Mucosa of rectum (tissue), 2 donors: ENCODE measurements around the gene ORC1.

Experiments used
- H3K27ac ChIP-seq, 2 donors: one replicate each; pipeline ENCODE4 v1.7.0; 2013; ENCODE audit warnings: inconsistent platforms in 2 of 2, low read depth in 2 of 2, low read length in 2 of 2
- H3K27me3 ChIP-seq, 2 donors: one replicate each; pipeline ENCODE4 v1.7.0; 2013; ENCODE audit warnings: low read length in 2 of 2; ENCODE audit not compliant: control insufficient read depth in 2 of 2, insufficient read depth in 2 of 2
- H3K36me3 ChIP-seq, 2 donors: one replicate each; pipeline ENCODE4 v1.7.0; 2013; ENCODE audit warnings: low read length in 2 of 2; ENCODE audit not compliant: control insufficient read depth in 2 of 2, insufficient read depth in 2 of 2
- H3K4me1 ChIP-seq, 2 donors: one replicate each; pipeline ENCODE4 v1.7.0; 2013; ENCODE audit warnings: low read length in 2 of 2, mild to moderate bottlenecking in 1 of 2; ENCODE audit not compliant: control insufficient read depth in 2 of 2, insufficient read depth in 2 of 2
- H3K4me3 ChIP-seq, 2 donors: one replicate each; pipeline ENCODE4 v1.7.0; 2013; ENCODE audit warnings: low read length in 2 of 2
- H3K9ac ChIP-seq, 2 donors: one replicate each; pipeline ENCODE4 v1.7.0; 2013; ENCODE audit warnings: low read length in 2 of 2, low read depth in 1 of 2, mild to moderate bottlenecking in 1 of 2
- H3K9me3 ChIP-seq, 2 donors: one replicate each; pipeline ENCODE4 v1.7.0; 2013; ENCODE audit warnings: low read length in 2 of 2; ENCODE audit not compliant: control insufficient read depth in 2 of 2
- donor health status: healthy.
- donor health status: Normal muscosa, but diverticular disease.

ORC1 gene

GRCh38 chr1:52325786-52326185 lies 78.4 kb downstream of the ORC1 start:
- Histone ChIP-seq H3K9me3 (no peaks in the 10 kb centered on the region), H3K4me3 (no peak overlapping the region)

DNA sequence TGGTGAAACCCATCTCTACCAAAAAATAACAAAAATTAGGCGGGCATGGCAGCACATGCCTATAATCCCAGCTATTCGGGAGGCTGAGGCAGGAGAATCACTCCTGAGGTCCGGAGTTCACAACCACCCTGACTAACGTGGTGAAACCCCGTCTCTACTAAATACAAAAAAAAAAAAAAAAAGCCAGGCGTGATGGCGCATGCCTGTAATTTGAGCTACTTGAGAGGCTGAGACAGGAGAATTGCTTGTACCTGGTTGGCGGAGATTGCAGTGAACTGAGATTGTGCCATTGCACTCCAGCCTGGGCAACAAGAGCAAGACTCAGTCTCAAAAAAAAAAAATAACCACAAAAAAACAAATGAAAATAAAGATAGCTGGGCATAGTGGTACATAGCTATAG lies 80.5 kb downstream of the ORC1 start:
- Histone ChIP-seq H3K4me3 (no peak overlapping the region), H3K27ac (no peak overlapping the region), H3K36me3 (no peaks in the 10 kb centered on the region), H3K4me1 (no peaks in the 10 kb centered on the region), H3K9me3 (no peaks in the 10 kb centered on the region), H3K27me3 (no peaks in the 10 kb centered on the region), H3K9ac (no peak overlapping the region)

More at GRCh38 chr1:52325786-52326185, 78.4 kb downstream of the ORC1 start:
- no peaks in the 10 kb centered on the region for H3K36me3 ChIP-seq
- H3K4me1 ChIP-seq = no peaks in the 10 kb centered on the region
- no peak overlapping the region for H3K9ac ChIP-seq
- H3K27ac ChIP-seq = no peak overlapping the region
- no peaks in the 10 kb centered on the region for H3K27me3 ChIP-seq
